Left cardiac atrium (tissue), 4 donors: ENCODE data around the gene EDEM3. TPM values are rescaled to one million over a fixed set of nuclear protein-coding genes. Genes with fewer than 3 reads are reported as not detected.
"Not testable (repeated sequence)": the region's sequence is repeated elsewhere in the genome, so short reads cannot be mapped to it uniquely, and the experiment has no call there.

Experiments used
- ATAC-seq, 2 donors: fragments of 200-7000 bp; cut with Tn5 transposase; one replicate each; pipeline ENCODE4 v1.9.1; 2020; ENCODE audit warnings: mild to moderate bottlenecking in 2 of 2, moderate library complexity in 2 of 2
- DNase-seq: peaks from one replicate; pipeline ENCODE4 v3.0.0-alpha.2; 2020
- intact Hi-C, 2 donors: fragments of 100-400 bp; cut with DNase I; formaldehyde crosslinking; loops; one replicate each; pipeline versions ENCODE4 v1.14.1 to v1.15.1; 2022 to 2023
- total RNA-seq, 2 donors: library from RNA; stranded (reverse); fragmentation: NEBNext Ultra II Directional; extraction: Animal tissue kit (Norgen Biotek cat#: 25700); gene quantifications; one replicate each; pipeline ENCODE4 v1.2.1, GENCODE V29; 2021
- donor health status: DM: no; HTN: yes; CAD: no.
- donor health status: DM: no; HTN: yes; CAD: no; lungs with severe emphysema.
- donor health status: DM: yes; HTN: yes; CAD: no.
- donor health status: Dilated cardiomyopathy.

The EDEM3 gene
- total RNA-seq, 2 donors from 2014 or later: 21.7 to 25.4 TPM

- ATAC-seq: no peak
- intact Hi-C loops: no loop called here
These were observed 19.2 kb upstream of the EDEM3 start for GRCh38 chr1:184773762-184774320.

GRCh38 chr1:184771190-184771691 lies 16.6 kb upstream of the EDEM3 start:
- intact Hi-C loops: no loop called here
- no peak for DNase-seq
- no peak for ATAC-seq

More at GRCh38 chr1:184773762-184774320, 19.2 kb upstream of the EDEM3 start:
- DNase-seq: no peak

GRCh38 chr1:184770181-184770979 lies 15.7 kb upstream of the EDEM3 start:
- intact Hi-C loops: no loop called here
- DNase-seq (no peak), ATAC-seq (no peak)

GRCh38 chr1:184769241-184769640 lies 14.6 kb upstream of the EDEM3 start:
- DNase-seq (no peak), ATAC-seq (no peak)
- intact Hi-C loops: no loop called here

GRCh38 chr1:184768467-184768866 lies 13.8 kb upstream of the EDEM3 start:
- DNase-seq (no peak), ATAC-seq (no peak)
- intact Hi-C loops: no loop called here

- intact Hi-C loops: no loop called here
- ATAC-seq: no peak
- no peak for DNase-seq
These were observed 12.9 kb upstream of the EDEM3 start for GRCh38 chr1:184767591-184767990.

- intact Hi-C loops: no loop called here
- no peak for ATAC-seq
- DNase-seq: no peak
These were observed 9.8 kb upstream of the EDEM3 start for GRCh38 chr1:184764483-184764882.

- ATAC-seq, DNase-seq, intact Hi-C loops: not testable (repeated sequence)
These were observed 8.9 kb upstream of the EDEM3 start for GRCh38 chr1:184763520-184763919.

- ATAC-seq (no peak), DNase-seq (no peak)
- intact Hi-C loops: no loop called here
These were observed 7.4 kb upstream of the EDEM3 start for GRCh38 chr1:184761969-184762485.

GRCh38 chr1:184759651-184760050 lies 5.0 kb upstream of the EDEM3 start:
- no peak for ATAC-seq
- intact Hi-C loops: no loop called here
- no peak for DNase-seq

- intact Hi-C loops: no loop called here
- no peak for ATAC-seq
These were observed 4.5 kb upstream of the EDEM3 start for GRCh38 chr1:184759112-184759511.

GRCh38 chr1:184757891-184758290 lies 3.2 kb upstream of the EDEM3 start:
- DNase-seq (no peak), ATAC-seq (no peak)
- intact Hi-C loops: no loop called here

More at GRCh38 chr1:184759112-184759511, 4.5 kb upstream of the EDEM3 start:
- DNase-seq: no peak

GRCh38 chr1:184757406-184757805 lies 2.7 kb upstream of the EDEM3 start:
- ATAC-seq (no peak), DNase-seq (no peak)
- intact Hi-C loops: no loop called here

- ATAC-seq (peak; percentile 4 to 5), DNase-seq (no peak)
- intact Hi-C loops: no loop called here
These were observed 788 bp upstream of the EDEM3 start for GRCh38 chr1:184755226-184756065.

- ATAC-seq (peak; percentile 15 to 24), DNase-seq (peak; percentile 50)
- intact Hi-C loops: no loop called here
These were observed 816 bp downstream of the EDEM3 start for GRCh38 chr1:184753608-184754475.

- intact Hi-C loops: no loop called here
- DNase-seq (no peak), ATAC-seq (no peak)
These were observed 1.5 kb downstream of the EDEM3 start for GRCh38 chr1:184753117-184753516.

GRCh38 chr1:184752656-184753055 lies 2.0 kb downstream of the EDEM3 start:
- intact Hi-C loops: no loop called here
- DNase-seq: no peak
- no peak for ATAC-seq

- DNase-seq (no peak), ATAC-seq (no peak)
- intact Hi-C loops: no loop called here
These were observed 5.9 kb downstream of the EDEM3 start for GRCh38 chr1:184748740-184749139.
